ENCODE measurements around the gene BBX.

DNA sequence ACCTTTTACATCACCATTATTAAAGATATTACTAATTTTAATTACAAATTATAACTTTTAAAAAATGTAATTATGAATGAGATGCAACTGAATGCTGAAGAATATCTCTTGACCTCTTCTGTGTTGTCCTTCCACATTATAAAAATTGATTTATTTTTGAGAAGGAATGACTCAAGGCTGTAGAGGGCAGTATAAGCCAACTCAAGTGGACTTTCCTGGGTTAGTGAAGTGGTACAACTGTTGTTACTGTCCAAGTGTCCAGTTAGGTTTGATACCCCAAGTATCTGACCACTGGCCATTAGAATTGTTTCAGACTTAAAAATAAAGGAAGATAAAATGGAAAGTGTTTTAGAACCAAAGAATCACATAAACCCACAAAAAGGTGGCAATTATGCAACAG lies 51.9 kb downstream of the BBX start:
- TF ChIP-seq POLR2AphosphoS5 (IDR thresholded peaks at IDR 0.05; ENCODE audit: low read depth, low read length) (no peak), REST (IDR thresholded peaks at IDR 0.05; ENCODE audit: insufficient read depth in 1 of 2, low read depth in 2 of 2, low read length in 2 of 2) (no peak), TAF1 (IDR thresholded peaks at IDR 0.05; ENCODE audit: borderline replicate concordance, insufficient read depth, low read length) (no peak)

Measured in PFSK-1 (cell line).